ENCODE data around the gene ANO3. TPM values are rescaled to one million over a fixed set of nuclear protein-coding genes. Genes with fewer than 3 reads are reported as not detected.

Gene ANO3
- total and polyA plus RNA-seq, 9 donors, result 0.04 to 0.70 (median 0.13) TPM

DNA sequence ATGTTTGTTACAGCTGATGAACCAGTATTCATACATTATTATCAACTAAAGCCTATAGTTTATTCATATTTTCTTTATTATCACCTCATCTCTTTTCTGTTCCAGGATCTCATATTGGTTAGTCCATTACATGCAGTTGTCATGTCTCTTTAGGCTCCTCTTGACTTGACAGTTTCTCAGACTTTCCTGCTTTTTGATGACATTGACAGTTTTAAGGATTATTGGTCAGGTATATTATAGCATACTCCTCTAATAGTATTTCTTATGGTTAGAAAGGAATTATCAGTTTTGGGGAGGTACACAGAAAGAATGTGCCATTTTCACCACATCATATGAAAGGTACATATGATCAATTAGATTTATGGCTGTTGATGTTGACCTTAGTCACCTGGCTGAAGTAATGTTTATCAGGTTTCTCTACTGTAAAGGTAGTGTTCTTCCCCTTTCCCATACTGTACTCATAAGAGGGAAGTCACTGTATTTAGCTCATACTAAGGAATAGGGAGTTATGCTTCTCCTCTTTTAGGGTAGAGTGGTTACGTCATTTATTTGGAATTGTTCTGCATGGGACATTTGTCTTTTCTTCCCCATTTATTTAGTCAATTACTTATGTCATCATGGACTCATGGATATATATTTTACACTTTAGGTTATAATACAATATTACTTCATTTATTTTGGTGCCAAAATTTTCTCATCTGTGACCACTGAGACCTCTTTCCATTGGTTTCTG, 9.4 kb upstream of the ANO3 start:
- DNase-seq, result no peak
- no CpG with 5 or more reads among the region's 1 CpG for WGBS (ENCODE audit: insufficient coverage)
- H3K27me3 ChIP-seq (ENCODE audit: control insufficient read depth, insufficient read depth, low read length), result no peaks in the 10 kb centered on the region

GRCh38 chr11:26323837-26324236, 8.1 kb upstream of the ANO3 start:
- no peaks in the 10 kb centered on the region for H3K27me3 ChIP-seq (ENCODE audit: control insufficient read depth, insufficient read depth, low read length)
- DNase-seq, result no peak
- no peaks in the 10 kb centered on the region for H3K36me3 ChIP-seq (ENCODE audit: control insufficient read depth, insufficient read depth, low read length)
- H3K9me3 ChIP-seq (replicated peaks; ENCODE audit: control insufficient read depth, low read depth, low read length), result no peaks in the 10 kb centered on the region
- no peaks in the 10 kb centered on the region for H3K4me1 ChIP-seq (ENCODE audit: control insufficient read depth, insufficient read depth, low read length)
- no peak overlapping the region for H3K27ac ChIP-seq (ENCODE audit: low read length)
- H3K4me3 ChIP-seq (ENCODE audit: low read length), result no peak overlapping the region

More for the DNA sequence above, 9.4 kb upstream of the ANO3 start:
- no peak overlapping the region for H3K27ac ChIP-seq (ENCODE audit: low read length)
- H3K9me3 ChIP-seq (replicated peaks; ENCODE audit: control insufficient read depth, low read depth, low read length), result no peaks in the 10 kb centered on the region
- no peak overlapping the region for H3K4me3 ChIP-seq (ENCODE audit: low read length)
- no peaks in the 10 kb centered on the region for H3K36me3 ChIP-seq (ENCODE audit: control insufficient read depth, insufficient read depth, low read length)
- no peaks in the 10 kb centered on the region for H3K4me1 ChIP-seq (ENCODE audit: control insufficient read depth, insufficient read depth, low read length)

DNA sequence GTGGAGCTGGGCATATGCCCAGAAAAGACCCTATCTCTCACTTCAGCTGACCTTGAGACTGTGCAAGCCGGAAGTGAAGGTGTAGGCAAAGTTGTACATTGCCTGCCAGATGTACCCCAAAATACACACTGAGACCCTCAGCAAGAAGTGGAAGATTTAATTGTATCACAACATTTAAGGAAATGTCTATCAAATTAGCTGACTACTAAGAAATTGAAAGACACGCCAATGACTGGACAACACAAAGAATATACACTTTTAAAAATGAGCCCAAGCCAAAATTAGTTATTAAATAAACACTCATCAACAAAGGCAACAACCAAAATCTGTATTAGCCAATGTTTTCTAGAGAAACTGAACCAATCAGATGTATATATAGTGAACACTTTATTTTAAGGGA, 7.7 kb upstream of the ANO3 start:
- no peaks in the 10 kb centered on the region for H3K9me3 ChIP-seq (replicated peaks; ENCODE audit: control insufficient read depth, low read depth, low read length)
- DNase-seq, result no peak
- H3K4me1 ChIP-seq (ENCODE audit: control insufficient read depth, insufficient read depth, low read length), result no peaks in the 10 kb centered on the region
- no CpG with 5 or more reads among the region's 2 CpGs for WGBS (ENCODE audit: insufficient coverage)
- no peaks in the 10 kb centered on the region for H3K27me3 ChIP-seq (ENCODE audit: control insufficient read depth, insufficient read depth, low read length)
- no peaks in the 10 kb centered on the region for H3K36me3 ChIP-seq (ENCODE audit: control insufficient read depth, insufficient read depth, low read length)
- H3K27ac ChIP-seq (ENCODE audit: low read length), result no peak overlapping the region
- no peak overlapping the region for H3K4me3 ChIP-seq (ENCODE audit: low read length)

- peaks cover 2% of the 10 kb centered on the region for H3K4me1 ChIP-seq (ENCODE audit: control insufficient read depth, insufficient read depth, low read length)
- H3K36me3 ChIP-seq (ENCODE audit: control insufficient read depth, insufficient read depth, low read length), result no peaks in the 10 kb centered on the region
- H3K9me3 ChIP-seq (replicated peaks; ENCODE audit: control insufficient read depth, low read depth, low read length), result no peaks in the 10 kb centered on the region
- no peak overlapping the region for H3K27ac ChIP-seq (ENCODE audit: low read length)
- no peak for DNase-seq
- H3K27me3 ChIP-seq (ENCODE audit: control insufficient read depth, insufficient read depth, low read length), result no peaks in the 10 kb centered on the region
- no peak overlapping the region for H3K4me3 ChIP-seq (ENCODE audit: low read length)
- no CpG with 5 or more reads among the region's 4 CpGs for WGBS (ENCODE audit: insufficient coverage)
Measured at GRCh38 chr11:26326793-26327400, 5.0 kb upstream of the ANO3 start.

DNA sequence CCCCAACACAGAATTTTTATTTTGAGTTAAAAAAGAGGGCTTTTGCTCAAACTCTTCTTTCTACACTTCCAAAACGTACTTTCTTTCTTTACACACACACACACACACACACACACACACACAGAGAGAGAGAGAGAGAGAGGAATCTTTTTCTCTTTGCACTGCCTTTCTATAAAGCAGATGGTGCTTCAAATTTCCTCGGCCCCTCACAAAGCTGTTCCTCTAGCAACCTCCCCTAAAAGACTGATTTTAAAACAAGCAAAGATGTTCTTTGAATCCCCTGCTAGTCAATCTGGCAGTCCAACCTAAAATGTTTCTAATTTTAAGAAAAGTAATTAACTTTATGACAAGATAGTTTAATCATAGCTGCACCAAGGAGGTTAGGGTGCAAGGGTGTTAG, 2.7 kb upstream of the ANO3 start:
- no peaks in the 10 kb centered on the region for H3K27me3 ChIP-seq (ENCODE audit: control insufficient read depth, insufficient read depth, low read length)

GRCh38 chr11:26330262-26330661, 1.7 kb upstream of the ANO3 start:
- no peak for DNase-seq
- no peaks in the 10 kb centered on the region for H3K36me3 ChIP-seq (ENCODE audit: control insufficient read depth, insufficient read depth, low read length)
- H3K9me3 ChIP-seq (replicated peaks; ENCODE audit: control insufficient read depth, low read depth, low read length), result no peaks in the 10 kb centered on the region
- H3K4me1 ChIP-seq (ENCODE audit: control insufficient read depth, insufficient read depth, low read length), result peaks cover 7% of the 10 kb centered on the region
- no peaks in the 10 kb centered on the region for H3K27me3 ChIP-seq (ENCODE audit: control insufficient read depth, insufficient read depth, low read length)
- WGBS (ENCODE audit: insufficient coverage), result 40% methylated on average over 1 of the region's 4 CpGs
- H3K27ac ChIP-seq (ENCODE audit: low read length), result no peak overlapping the region
- no peak overlapping the region for H3K4me3 ChIP-seq (ENCODE audit: low read length)

More for the DNA sequence above, 2.7 kb upstream of the ANO3 start:
- H3K9me3 ChIP-seq (replicated peaks; ENCODE audit: control insufficient read depth, low read depth, low read length), result no peaks in the 10 kb centered on the region
- DNase-seq, result no peak
- no peaks in the 10 kb centered on the region for H3K36me3 ChIP-seq (ENCODE audit: control insufficient read depth, insufficient read depth, low read length)
- H3K4me1 ChIP-seq (ENCODE audit: control insufficient read depth, insufficient read depth, low read length), result peaks cover 7% of the 10 kb centered on the region
- no CpG with 5 or more reads among the region's 2 CpGs for whole genome bisulfite sequencing (ENCODE audit: insufficient coverage)
- no peak overlapping the region for H3K4me3 ChIP-seq (ENCODE audit: low read length)
- no peak overlapping the region for H3K27ac ChIP-seq (ENCODE audit: low read length)

- Histone ChIP-seq H3K36me3 (ENCODE audit: control insufficient read depth, insufficient read depth, low read length) (no peaks in the 10 kb centered on the region), H3K9me3 (replicated peaks; ENCODE audit: control insufficient read depth, low read depth, low read length) (no peaks in the 10 kb centered on the region), H3K4me1 (ENCODE audit: control insufficient read depth, insufficient read depth, low read length) (peaks cover 7% of the 10 kb centered on the region), H3K27me3 (ENCODE audit: control insufficient read depth, insufficient read depth, low read length) (no peaks in the 10 kb centered on the region), H3K4me3 (ENCODE audit: low read length) (no peak overlapping the region), H3K27ac (ENCODE audit: low read length) (no peak overlapping the region)
- 40% methylated on average over 1 of the region's 5 CpGs for WGBS (ENCODE audit: insufficient coverage)
- peak; percentile 3 for DNase-seq
Measured at GRCh38 chr11:26332572-26332915, 614 bp downstream of the ANO3 start.

DNA sequence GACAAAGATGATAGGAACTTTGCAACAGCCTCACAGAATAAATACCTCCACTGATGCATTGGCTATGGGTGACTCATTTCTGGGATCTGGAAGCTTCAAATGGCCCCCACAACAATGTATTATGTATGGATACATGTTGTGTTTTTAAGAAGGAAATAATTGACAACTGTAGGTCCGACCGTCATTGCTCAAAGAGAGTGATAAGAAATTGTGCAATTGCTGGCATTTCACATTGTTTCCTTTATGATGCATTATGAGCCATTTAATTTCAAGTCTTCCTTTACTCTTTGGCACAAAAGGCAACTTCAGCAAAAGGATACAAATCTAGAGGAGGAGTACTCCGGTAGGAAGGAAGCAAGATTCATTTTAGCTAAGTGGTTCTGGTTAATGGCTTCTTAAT, 2.0 kb downstream of the ANO3 start:
- Histone ChIP-seq H3K27me3 (ENCODE audit: control insufficient read depth, insufficient read depth, low read length) (no peaks in the 10 kb centered on the region), H3K4me1 (ENCODE audit: control insufficient read depth, insufficient read depth, low read length) (peaks cover 7% of the 10 kb centered on the region), H3K9me3 (replicated peaks; ENCODE audit: control insufficient read depth, low read depth, low read length) (no peaks in the 10 kb centered on the region), H3K27ac (ENCODE audit: low read length) (no peak overlapping the region), H3K36me3 (ENCODE audit: control insufficient read depth, insufficient read depth, low read length) (no peaks in the 10 kb centered on the region), H3K4me3 (ENCODE audit: low read length) (no peak overlapping the region)
- no peak for DNase-seq
- no CpG with 5 or more reads among the region's 3 CpGs for WGBS (ENCODE audit: insufficient coverage)

GRCh38 chr11:26335903-26336302, 4.0 kb downstream of the ANO3 start:
- Histone ChIP-seq H3K4me1 (ENCODE audit: control insufficient read depth, insufficient read depth, low read length) (peaks cover 7% of the 10 kb centered on the region), H3K9me3 (replicated peaks; ENCODE audit: control insufficient read depth, low read depth, low read length) (no peaks in the 10 kb centered on the region), H3K27me3 (ENCODE audit: control insufficient read depth, insufficient read depth, low read length) (no peaks in the 10 kb centered on the region), H3K27ac (ENCODE audit: low read length) (no peak overlapping the region), H3K36me3 (ENCODE audit: control insufficient read depth, insufficient read depth, low read length) (no peaks in the 10 kb centered on the region), H3K4me3 (ENCODE audit: low read length) (no peak overlapping the region)
- DNase-seq, result no peak

DNA sequence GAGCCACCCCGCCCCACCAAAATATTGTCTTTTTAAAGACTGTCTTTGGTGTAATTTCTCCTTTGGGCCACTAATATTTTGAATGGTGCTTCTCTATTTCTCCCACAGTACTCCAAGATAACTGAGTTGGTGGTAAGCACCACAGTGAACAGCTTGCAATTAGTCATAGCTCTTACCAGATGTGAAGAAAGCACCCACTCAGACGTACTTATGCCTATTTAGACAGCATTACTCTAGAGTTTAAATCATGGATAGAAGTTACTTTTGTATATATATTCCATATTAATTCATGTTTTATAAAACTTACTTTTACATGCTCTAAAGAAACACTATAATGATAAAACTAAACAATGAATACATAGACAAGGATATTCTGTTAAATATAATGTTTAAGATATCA, 12.7 kb downstream of the ANO3 start:
- Histone ChIP-seq H3K4me3 (ENCODE audit: low read length) (no peak overlapping the region), H3K9me3 (replicated peaks; ENCODE audit: control insufficient read depth, low read depth, low read length) (no peaks in the 10 kb centered on the region), H3K27ac (ENCODE audit: low read length) (no peak overlapping the region), H3K36me3 (ENCODE audit: control insufficient read depth, insufficient read depth, low read length) (no peaks in the 10 kb centered on the region), H3K4me1 (ENCODE audit: control insufficient read depth, insufficient read depth, low read length) (no peaks in the 10 kb centered on the region), H3K27me3 (ENCODE audit: control insufficient read depth, insufficient read depth, low read length) (no peaks in the 10 kb centered on the region)
- DNase-seq, result no peak
- WGBS (ENCODE audit: insufficient coverage), result no CpG with 5 or more reads among the region's 2 CpGs

DNA sequence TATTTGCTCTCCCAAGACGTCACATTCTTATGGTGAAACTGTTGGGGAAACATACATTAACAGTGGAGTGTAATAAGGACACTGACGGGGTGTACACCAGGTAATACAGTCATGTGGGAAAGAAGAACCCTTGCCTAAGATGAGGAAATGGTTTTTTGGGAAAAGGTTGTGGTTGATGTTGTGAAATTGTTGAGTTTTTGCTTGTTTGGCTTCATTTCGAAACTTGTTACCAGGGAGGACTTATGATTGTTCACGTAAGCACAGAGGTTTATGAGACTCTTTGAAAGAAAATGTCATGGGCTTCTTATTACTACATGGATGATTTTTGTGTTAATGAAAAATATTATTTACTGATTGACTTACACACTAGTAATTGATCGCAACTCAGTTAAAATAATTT, 16.8 kb downstream of the ANO3 start:
- DNase-seq, result no peak
- Histone ChIP-seq H3K36me3 (ENCODE audit: control insufficient read depth, insufficient read depth, low read length) (no peaks in the 10 kb centered on the region), H3K4me1 (ENCODE audit: control insufficient read depth, insufficient read depth, low read length) (no peaks in the 10 kb centered on the region), H3K27ac (ENCODE audit: low read length) (no peak overlapping the region), H3K9me3 (replicated peaks; ENCODE audit: control insufficient read depth, low read depth, low read length) (no peaks in the 10 kb centered on the region), H3K27me3 (ENCODE audit: control insufficient read depth, insufficient read depth, low read length) (no peaks in the 10 kb centered on the region), H3K4me3 (ENCODE audit: low read length) (no peak overlapping the region)
- WGBS (ENCODE audit: insufficient coverage), result 93% methylated on average over 3 of the region's 5 CpGs
